Osteoblast (primary cell): Measurements from ENCODE around the gene USP17L30. TPM values are rescaled to one million over a fixed set of nuclear protein-coding genes. Genes with fewer than 3 reads are reported as not detected.
"Not testable (repeated sequence)": the region's sequence is repeated elsewhere in the genome, so short reads cannot be mapped to it uniquely, and the experiment has no call there.

ENCODE experiments used
- DNase-seq: peaks from one replicate; pipeline ENCODE4 v3.0.0; 2011; ENCODE audit warnings: low spot score, mixed read lengths; ENCODE audit not compliant: insufficient read length; ENCODE audit errors: missing footprints
- H2AFZ ChIP-seq: 2 replicates; pipeline ENCODE4 v1.6.0; 2011; ENCODE audit warnings: mild to moderate bottlenecking, low read length
- H3K27ac ChIP-seq: 2 replicates; pipeline ENCODE4 v1.5.1; 2011; ENCODE audit warnings: mild to moderate bottlenecking, low read depth, low read length, moderate library complexity
- H3K27me3 ChIP-seq: 2 replicates; pipeline ENCODE4 v1.6.0; 2012; ENCODE audit warnings: mild to moderate bottlenecking, control low read depth, inconsistent platforms, low read length, moderate library complexity; ENCODE audit not compliant: insufficient read depth
- H3K36me3 ChIP-seq: 2 replicates; pipeline ENCODE4 v1.5.1; 2011; ENCODE audit warnings: mild to moderate bottlenecking, low read length, control low read depth, moderate library complexity; ENCODE audit not compliant: insufficient read depth
- H3K4me1 ChIP-seq: 2 replicates; pipeline ENCODE4 v1.5.1; 2011; ENCODE audit warnings: mild to moderate bottlenecking, low read length, control low read depth, moderate library complexity; ENCODE audit not compliant: insufficient read depth
- H3K4me2 ChIP-seq: 2 replicates; pipeline ENCODE4 v1.6.0; 2011; ENCODE audit warnings: mild to moderate bottlenecking, low read length; ENCODE audit not compliant: insufficient read depth
- H3K4me3 ChIP-seq: fragments of 200-600 bp; sonication (generic); 3 replicates; pipeline ENCODE4 v1.5.1; 2012; ENCODE audit warnings: mild to moderate bottlenecking, low read length, inconsistent platforms; ENCODE audit not compliant: insufficient read depth
- H3K79me2 ChIP-seq: 2 replicates; pipeline ENCODE4 v1.6.0; 2012; ENCODE audit warnings: mild to moderate bottlenecking, low read length, control low read depth, inconsistent platforms; ENCODE audit not compliant: insufficient read depth
- H3K9me3 ChIP-seq: 2 replicates; pipeline ENCODE4 v1.5.1; 2011; ENCODE audit warnings: low read depth, low read length, control low read depth
- H4K20me1 ChIP-seq: 2 replicates; pipeline ENCODE4 v1.6.0; 2012; ENCODE audit warnings: mild to moderate bottlenecking, low read length, control low read depth; ENCODE audit not compliant: insufficient read depth
- total RNA-seq: library from RNA; depleted of rRNA; stranded (reverse); fragments of >200 nt; gene quantifications from 2 replicates; pipeline ENCODE4 v1.2.3, GENCODE V29; 2012

The USP17L30 gene
- total RNA-seq, result not detected in 2 replicates

GRCh38 chr4:9362829-9363228, at the start of gene USP17L30:
Gene USP17L30 (plus strand): TSS chr4:9363129. CDS start chr4:9363129, 0 bp downstream.
- not testable (repeated sequence) for DNase-seq, H3K4me2 ChIP-seq, H3K27ac ChIP-seq, H3K4me3 ChIP-seq, H2AFZ ChIP-seq, H3K4me1 ChIP-seq, H3K79me2 ChIP-seq, H3K27me3 ChIP-seq, H4K20me1 ChIP-seq, H3K36me3 ChIP-seq, H3K9me3 ChIP-seq

GRCh38 chr4:9324191-9324590, 38.7 kb upstream of the USP17L30 start:
- H3K27me3 ChIP-seq, H3K79me2 ChIP-seq, H3K4me3 ChIP-seq, H3K4me2 ChIP-seq, H3K9me3 ChIP-seq, H3K36me3 ChIP-seq, DNase-seq, H3K27ac ChIP-seq, H3K4me1 ChIP-seq, H2AFZ ChIP-seq, H4K20me1 ChIP-seq: not testable (repeated sequence)

GRCh38 chr4:9324865-9325264, 38.1 kb upstream of the USP17L30 start, which contains the start of gene USP17L24:
Gene USP17L24 (plus strand): TSS chr4:9325165. CDS start chr4:9325165, 0 bp downstream.
- not testable (repeated sequence) for H3K9me3 ChIP-seq, H2AFZ ChIP-seq, H3K79me2 ChIP-seq, H3K27me3 ChIP-seq, H4K20me1 ChIP-seq, H3K4me3 ChIP-seq, H3K36me3 ChIP-seq, H3K4me1 ChIP-seq, DNase-seq, H3K4me2 ChIP-seq, H3K27ac ChIP-seq

- H3K36me3 ChIP-seq, H3K9me3 ChIP-seq, H3K27me3 ChIP-seq, H2AFZ ChIP-seq, H3K27ac ChIP-seq, H3K79me2 ChIP-seq, H3K4me3 ChIP-seq, DNase-seq, H3K4me1 ChIP-seq, H3K4me2 ChIP-seq, H4K20me1 ChIP-seq: not testable (repeated sequence)
These were observed 33.3 kb upstream of the USP17L30 start, which contains the start of gene USP17L25 for GRCh38 chr4:9329611-9330010. Gene USP17L25 (plus strand): TSS chr4:9329911. CDS start chr4:9329911, 0 bp downstream.

- H3K79me2 ChIP-seq, H2AFZ ChIP-seq, H4K20me1 ChIP-seq, H3K27ac ChIP-seq, H3K4me1 ChIP-seq, H3K4me3 ChIP-seq, H3K27me3 ChIP-seq, H3K4me2 ChIP-seq, H3K36me3 ChIP-seq, H3K9me3 ChIP-seq, DNase-seq: not testable (repeated sequence)
These were observed 28.6 kb upstream of the USP17L30 start, which contains the start of gene USP17L26 for GRCh38 chr4:9334358-9334757. Gene USP17L26 (plus strand): TSS chr4:9334658. CDS start chr4:9334658, 0 bp downstream.

- H3K4me2 ChIP-seq, H3K27ac ChIP-seq, H3K4me1 ChIP-seq, DNase-seq, H4K20me1 ChIP-seq, H3K79me2 ChIP-seq, H3K4me3 ChIP-seq, H3K27me3 ChIP-seq, H2AFZ ChIP-seq, H3K36me3 ChIP-seq, H3K9me3 ChIP-seq: not testable (repeated sequence)
These were observed 23.8 kb upstream of the USP17L30 start, which contains the start of gene USP17L5 for GRCh38 chr4:9339103-9339502. Gene USP17L5 (plus strand): TSS chr4:9339403. CDS start chr4:9339403, 0 bp downstream.

GRCh38 chr4:9343848-9344247, 19.1 kb upstream of the USP17L30 start, which contains the start of gene USP17L27:
Gene USP17L27 (plus strand): TSS chr4:9344148. CDS start chr4:9344148, 0 bp downstream.
- H3K27me3 ChIP-seq, H4K20me1 ChIP-seq, H2AFZ ChIP-seq, DNase-seq, H3K4me1 ChIP-seq, H3K79me2 ChIP-seq, H3K4me2 ChIP-seq, H3K4me3 ChIP-seq, H3K36me3 ChIP-seq, H3K27ac ChIP-seq, H3K9me3 ChIP-seq: not testable (repeated sequence)

- not testable (repeated sequence) for H3K9me3 ChIP-seq, H3K79me2 ChIP-seq, H3K36me3 ChIP-seq, H3K27me3 ChIP-seq, H3K4me2 ChIP-seq, DNase-seq, H4K20me1 ChIP-seq, H3K4me3 ChIP-seq, H3K27ac ChIP-seq, H3K4me1 ChIP-seq, H2AFZ ChIP-seq
These were observed 14.3 kb upstream of the USP17L30 start, which contains the start of gene USP17L28 for GRCh38 chr4:9348593-9348992. Gene USP17L28 (plus strand): TSS chr4:9348893. CDS start chr4:9348893, 0 bp downstream.

- H3K27ac ChIP-seq, H3K36me3 ChIP-seq, H3K4me3 ChIP-seq, DNase-seq, H3K79me2 ChIP-seq, H2AFZ ChIP-seq, H3K27me3 ChIP-seq, H3K9me3 ChIP-seq, H4K20me1 ChIP-seq, H3K4me2 ChIP-seq, H3K4me1 ChIP-seq: not testable (repeated sequence)
These were observed 12.1 kb upstream of the USP17L30 start for GRCh38 chr4:9350866-9351265.
